DOHH2 (cell line): ENCODE results near the gene SPRR1A.
"Not testable (repeated sequence)": the region's sequence is repeated elsewhere in the genome, so short reads cannot be mapped to it uniquely, and the experiment has no call there.

ENCODE experiments used
- EZH2phosphoT487 ChIP-seq: fragments of 200-600 bp; sonication (generic); IDR thresholded peaks from 2 replicates; pipeline ENCODE4 v1.6.1; 2017; ENCODE audit warnings: borderline replicate concordance, mild to moderate bottlenecking, antibody characterized with exemption, low read length, moderate library complexity, mixed read lengths
- TF ChIP-seq, protein P1 (sequence below): fragments of 200-600 bp; sonication (generic); IDR thresholded peaks from one replicate; pipeline ENCODE4 v1.5.1; 2014; ENCODE audit warnings: antibody characterized with exemption, mild to moderate bottlenecking, low read depth, low read length; ENCODE audit not compliant: poor library complexity, severe bottlenecking

DNA sequence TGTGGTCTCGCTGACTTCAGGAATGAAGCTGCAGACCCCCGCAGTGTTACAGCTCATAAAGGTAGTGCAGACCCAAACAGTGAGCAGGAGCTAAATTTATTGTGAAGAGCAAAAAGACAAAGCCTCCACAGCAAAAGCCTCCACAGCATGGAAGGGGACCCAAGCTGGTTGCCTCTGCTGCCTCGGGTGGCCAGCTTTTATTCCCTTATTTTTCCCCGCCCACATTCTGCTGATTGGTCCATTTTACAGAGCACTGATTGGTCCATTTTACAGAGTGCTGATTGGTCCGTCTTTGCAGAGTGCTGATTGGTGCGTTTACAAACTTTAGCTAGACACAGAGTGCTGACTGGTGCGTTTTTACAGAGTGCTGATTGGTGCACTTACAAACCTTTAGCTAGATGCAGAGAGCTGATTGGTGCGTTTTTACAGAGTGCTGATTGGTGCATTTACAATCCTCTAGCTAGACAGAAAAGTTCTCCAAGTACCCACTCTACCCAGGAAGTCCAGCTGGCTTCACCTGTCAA is 27.4 kb downstream of the SPRR1A start:
- TF ChIP-seq, protein P1, sequence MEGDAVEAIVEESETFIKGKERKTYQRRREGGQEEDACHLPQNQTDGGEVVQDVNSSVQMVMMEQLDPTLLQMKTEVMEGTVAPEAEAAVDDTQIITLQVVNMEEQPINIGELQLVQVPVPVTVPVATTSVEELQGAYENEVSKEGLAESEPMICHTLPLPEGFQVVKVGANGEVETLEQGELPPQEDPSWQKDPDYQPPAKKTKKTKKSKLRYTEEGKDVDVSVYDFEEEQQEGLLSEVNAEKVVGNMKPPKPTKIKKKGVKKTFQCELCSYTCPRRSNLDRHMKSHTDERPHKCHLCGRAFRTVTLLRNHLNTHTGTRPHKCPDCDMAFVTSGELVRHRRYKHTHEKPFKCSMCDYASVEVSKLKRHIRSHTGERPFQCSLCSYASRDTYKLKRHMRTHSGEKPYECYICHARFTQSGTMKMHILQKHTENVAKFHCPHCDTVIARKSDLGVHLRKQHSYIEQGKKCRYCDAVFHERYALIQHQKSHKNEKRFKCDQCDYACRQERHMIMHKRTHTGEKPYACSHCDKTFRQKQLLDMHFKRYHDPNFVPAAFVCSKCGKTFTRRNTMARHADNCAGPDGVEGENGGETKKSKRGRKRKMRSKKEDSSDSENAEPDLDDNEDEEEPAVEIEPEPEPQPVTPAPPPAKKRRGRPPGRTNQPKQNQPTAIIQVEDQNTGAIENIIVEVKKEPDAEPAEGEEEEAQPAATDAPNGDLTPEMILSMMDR, result not testable (repeated sequence)
- TF ChIP-seq EZH2phosphoT487, result not testable (repeated sequence)
